ENCODE measurements around the gene POC5.
"Not testable (repeated sequence)": the region's sequence is repeated elsewhere in the genome, so short reads cannot be mapped to it uniquely, and the experiment has no call there.

The POC5 gene

DNA sequence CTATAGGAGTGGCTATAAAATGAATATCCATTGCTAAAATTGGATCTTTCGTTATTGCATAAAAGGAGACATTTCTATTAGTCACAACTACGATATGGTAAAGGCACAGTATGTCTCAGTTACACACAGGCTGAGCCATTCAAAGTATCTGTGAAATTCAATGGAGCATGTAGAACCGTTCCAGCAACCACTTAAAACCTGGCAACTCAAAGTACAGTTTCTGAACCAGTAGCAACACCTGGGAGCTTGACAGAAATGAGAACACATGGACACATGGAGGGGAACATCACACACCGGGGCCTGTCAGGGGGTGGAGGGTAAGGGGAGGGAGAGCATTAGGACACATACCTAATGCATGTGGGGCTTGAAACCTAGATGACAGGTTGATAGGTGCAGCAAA lies 15.4 kb downstream of the POC5 start:
- no peak for DNase-seq

DNA sequence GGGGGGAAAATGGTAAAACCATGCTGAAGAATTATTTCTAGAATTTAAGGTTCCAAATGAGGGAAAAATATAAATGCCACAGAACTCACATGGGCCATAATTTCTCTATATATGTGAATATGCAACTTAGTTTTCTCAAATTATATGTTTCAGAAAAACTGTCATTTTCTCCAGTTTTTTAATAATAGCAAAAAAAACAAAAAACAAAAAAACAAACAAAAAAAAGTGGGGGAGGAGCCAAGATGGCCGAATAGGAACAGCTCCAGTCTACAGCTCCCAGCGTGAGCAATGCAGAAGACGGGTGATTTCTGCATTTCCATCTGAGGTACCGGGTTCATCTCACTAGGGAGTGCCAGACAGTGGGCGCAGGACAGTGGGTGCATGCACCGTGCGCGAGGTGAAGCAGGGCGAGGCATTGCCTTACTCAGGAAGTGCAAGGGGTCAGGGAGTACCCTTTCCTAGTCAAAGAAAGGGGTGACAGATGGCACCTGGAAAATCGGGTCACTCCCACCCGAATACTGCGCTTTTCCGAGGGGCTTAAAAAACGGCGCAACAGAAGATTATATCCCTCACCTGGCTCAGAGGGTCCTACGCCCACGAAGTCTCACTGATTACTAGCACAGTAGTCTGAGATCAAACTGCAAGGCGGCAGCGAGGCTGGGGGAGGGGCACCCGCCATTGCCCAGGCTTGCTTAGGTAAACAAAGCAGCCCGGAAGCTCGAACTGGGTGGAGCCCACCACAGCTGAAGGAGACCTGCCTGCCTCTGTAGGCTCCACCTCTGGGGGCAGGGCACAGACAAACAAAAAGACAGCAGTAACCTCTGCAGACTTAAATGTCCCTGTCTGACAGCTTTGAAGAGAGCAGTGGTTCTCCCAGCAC lies 21.5 kb downstream of the POC5 start:
- DNase-seq, result not testable (repeated sequence)

DNA sequence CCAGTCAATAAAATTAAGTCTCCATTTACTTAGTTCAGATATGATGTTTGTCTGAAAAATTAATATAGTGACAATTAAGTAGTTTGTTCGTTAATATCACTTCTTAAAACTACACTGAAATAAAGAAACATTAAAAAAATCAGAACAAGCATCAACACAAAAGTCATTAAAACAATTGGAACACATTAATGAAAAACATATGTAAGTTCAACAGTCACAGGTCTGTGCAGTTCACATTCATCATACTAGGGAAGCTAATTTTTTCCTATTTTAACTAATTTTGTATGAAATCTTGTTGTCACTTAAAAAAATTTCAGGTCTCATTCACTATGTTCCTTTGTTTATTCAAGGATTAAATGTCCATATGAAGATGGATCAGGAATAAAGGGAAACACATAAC lies 22.5 kb downstream of the POC5 start:
- DNase-seq, result no peak

DNA sequence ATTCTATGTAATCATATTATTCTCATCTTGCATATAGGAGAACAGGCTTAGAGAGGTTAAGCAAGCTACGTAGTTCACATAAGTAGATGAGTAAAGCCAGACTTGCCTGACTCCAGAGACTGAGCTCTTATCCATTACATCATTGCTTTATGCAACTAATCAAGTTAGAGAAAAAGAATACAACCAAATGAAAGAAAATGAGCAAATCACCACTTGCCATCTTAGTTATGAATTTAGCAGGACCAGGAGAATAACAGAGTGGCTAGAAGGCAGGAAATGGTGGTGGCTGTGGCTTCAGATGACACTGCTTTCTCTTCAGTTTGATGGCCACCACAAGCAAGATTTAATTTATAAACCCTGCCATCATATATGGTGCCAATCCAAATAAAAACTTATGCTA lies 26.6 kb downstream of the POC5 start:
- DNase-seq, result no peak

DNA sequence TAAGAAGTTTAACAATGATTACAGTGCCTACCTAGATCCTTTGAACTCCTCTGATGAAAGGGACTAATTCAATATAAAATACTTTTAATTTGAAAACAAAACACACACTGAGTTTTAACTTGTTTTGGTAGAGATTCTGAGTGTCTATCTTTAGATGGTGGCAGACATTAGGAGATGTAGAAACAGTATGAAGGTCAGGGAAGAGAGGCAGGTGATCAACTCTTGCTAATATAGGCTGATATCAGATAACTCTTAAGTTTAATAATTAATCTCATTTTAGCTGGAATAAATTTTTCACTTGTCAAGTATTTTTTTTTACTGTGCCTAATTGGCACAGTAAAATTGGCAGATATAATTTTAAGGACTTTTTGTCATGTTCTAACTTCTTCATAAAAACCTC lies 30.8 kb downstream of the POC5 start:
- DNase-seq, result no peak

DNA sequence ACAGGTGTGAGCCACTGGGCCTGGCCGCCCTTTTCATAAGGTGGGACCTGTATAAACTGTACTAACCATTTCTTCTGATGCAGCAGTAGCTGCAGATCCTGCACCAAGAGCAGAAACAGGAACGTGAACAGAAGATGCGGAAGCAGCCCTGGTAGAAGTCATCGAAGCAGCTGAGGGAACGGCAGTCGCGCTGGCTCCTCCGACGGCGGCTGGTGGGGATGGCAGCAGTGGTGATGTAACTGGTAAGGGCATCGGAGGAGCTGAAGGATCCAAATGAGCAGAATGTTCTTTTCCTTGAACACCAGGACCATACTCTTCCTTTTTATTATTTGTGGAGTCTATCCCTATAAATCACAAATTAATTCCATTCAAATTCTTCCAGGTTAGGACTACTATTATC lies 32.1 kb downstream of the POC5 start:
- no peak for DNase-seq

DNA sequence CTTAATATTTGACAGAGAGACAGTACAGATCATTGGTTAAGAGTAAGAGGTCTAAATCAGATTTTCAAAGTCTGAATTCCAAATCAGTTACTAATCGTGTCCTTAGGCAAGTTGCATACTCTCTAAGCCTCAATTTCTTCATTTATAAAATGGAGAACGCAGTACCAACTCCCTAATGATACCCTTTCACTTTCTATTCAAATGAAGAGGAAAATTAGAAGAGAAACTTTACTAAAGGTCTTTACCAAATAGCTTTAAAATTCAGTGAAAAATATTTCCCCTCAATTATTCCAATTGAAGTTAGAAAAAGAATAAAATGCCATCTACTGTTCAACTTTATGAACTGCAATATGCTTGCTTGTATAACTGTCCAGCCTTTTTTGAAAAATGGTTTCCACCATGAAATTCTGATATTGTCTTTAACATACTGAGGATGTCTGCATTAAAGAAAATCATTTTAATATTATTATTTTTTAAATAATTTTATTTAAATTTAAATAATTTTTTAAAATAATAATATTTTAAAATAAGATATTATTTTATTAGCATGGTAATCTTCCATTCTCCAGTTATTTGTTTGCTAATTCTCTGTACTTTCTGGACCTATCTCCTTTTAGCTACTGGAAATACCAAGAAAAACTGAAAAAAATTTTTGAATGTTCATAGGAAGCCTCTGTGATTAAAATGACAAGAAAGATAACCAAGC lies 36.0 kb downstream of the POC5 start:
- DNase-seq, result peak; percentile 51

DNA sequence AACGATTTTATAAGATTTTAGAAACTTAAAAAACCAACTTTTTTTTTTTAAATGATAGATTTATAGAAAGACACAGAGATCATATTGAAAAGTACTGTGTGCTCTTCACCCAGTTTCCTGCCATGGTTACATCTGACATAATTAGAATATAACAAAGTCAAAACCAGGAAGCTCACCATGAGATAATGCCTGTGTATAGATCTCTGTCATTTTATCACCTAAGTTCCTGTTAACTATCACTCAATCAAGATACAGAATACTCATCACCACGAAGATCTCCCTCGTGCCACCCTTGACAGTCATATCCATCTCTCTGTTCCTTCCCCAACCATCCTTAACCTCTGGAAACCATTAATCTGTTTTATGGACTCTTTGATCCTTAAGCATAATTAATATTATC lies 39.1 kb downstream of the POC5 start:
- DNase-seq, result peak; percentile 32

DNA sequence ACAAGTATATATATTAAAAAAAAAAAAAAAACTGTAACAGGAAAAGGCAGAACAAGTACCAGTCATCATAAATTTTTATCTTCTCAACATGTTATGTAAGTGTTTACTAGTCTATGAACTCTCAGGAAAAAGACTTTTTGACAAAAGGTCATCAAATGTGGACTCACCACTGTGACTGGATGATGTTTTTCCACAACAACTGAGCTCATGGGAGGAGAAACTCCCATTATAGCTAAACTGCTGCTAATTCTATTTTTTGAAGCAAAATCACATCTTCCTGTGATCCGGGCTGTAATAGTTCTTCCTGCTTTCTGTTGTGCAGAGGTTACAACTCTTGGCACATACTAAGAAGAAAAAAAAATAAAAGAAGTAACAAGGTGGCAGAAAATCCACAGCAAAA lies 39.6 kb downstream of the POC5 start:
- DNase-seq, result peak; percentile 13

DNA sequence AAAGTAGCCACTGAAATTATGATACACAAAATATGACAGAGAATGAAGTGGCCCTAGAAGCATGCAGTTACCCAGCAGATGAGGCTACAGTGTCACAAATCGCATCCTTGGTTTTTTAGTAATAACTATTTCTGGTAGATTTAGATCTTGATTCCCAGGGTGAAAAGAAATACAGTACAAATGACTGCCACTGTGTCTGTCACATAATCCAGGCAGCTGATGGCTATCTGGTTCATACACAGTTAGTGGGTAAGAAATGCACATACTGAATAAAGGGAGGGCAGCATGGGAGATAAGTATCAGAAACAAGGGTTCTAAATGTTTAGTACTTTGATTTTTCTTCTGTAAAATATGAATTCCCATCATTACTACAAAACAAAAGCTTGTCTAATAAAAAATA lies 41.5 kb downstream of the POC5 start:
- DNase-seq, result no peak

DNA sequence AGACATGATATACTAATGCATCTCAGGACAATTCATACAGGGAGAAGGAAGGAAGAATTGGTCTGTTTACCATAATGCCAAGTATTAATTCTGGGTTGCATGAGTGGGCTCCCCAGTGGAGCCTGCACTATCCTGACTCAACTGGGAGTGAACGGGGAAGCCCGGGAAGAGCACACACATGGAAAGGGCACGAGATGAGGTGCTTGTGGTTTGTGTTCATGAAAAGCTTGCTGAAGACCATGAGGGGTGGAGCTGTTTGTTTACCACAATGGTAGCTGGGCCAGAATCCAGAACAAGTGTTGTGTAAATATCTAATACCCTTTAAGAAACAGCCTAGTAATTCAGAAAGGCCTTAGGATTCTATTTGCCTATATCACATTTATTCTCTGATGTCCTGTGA lies 44.6 kb downstream of the POC5 start:
- no peak for DNase-seq

DNA sequence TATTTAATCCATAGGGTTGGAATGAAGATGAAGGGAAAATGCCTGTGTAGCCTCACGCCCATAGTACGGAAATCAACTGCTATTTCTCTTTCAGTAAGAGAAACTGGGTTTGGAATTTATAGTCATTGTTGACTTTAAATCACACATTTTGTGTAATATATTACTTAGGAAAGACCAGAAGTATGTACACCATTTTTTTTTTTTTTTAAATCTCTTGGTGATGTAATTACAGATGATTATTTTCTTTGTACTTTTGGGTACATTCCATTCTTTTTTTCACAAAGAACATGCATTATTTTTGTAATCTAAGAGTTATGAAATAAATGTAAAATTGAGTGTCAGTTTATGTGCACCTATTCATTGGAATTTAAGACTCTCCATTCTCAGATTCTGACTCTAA lies 45.7 kb downstream of the POC5 start:
- no peak for DNase-seq

DNA sequence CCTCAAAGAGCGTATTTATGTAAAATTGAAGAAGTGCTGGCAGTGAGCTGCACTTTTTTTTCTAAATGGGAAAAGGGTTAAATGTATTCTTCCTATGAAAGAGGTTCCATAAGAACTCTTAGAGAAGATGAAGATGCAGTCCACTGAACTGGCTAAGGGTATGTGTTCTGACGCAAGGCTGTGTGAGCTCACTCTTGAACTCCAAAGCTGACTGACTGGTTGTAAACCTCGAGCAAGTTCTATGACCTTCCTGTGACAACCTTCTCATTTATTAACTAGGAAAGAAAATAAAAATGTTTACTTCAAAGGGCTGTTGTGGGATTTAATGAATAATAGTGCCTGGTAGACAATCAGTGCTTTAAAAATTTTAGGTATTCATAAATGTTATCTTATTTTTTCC lies 46.7 kb downstream of the POC5 start:
- DNase-seq, result no peak

DNA sequence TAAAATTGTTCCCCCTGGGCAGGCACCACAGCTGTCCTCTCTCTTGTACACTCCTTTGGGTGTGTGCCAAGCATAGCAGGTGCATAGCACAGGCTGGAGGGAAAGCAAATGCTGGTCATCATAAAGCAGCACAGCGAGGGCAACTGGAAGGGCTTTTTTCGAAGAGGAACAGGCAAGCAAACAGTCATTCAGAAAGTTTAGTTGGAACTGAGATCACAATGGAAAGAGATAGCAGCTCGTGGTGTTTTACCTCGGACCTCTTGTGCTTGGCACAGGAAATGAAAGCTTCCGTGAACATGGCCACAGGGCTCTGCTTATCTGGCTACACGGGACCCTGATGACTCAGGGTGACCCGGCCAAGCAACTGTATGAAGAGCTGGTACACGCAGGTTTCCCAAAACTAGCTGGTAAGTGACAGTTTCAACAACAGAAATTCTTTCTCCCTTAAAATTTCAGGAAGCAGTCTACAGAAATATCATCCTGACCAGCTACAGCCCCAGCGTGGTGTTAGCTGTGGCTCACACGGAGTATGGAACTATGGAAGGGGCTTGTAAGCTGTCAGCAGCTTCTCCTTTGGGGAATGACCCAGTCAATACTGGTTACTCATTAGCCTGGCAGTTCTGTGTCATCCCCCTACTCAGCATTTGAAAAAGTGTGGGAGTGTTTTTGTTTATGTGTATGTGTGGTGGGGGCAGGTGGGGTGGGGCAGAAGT lies 48.1 kb downstream of the POC5 start:
- peak; percentile 44 for DNase-seq

DNA sequence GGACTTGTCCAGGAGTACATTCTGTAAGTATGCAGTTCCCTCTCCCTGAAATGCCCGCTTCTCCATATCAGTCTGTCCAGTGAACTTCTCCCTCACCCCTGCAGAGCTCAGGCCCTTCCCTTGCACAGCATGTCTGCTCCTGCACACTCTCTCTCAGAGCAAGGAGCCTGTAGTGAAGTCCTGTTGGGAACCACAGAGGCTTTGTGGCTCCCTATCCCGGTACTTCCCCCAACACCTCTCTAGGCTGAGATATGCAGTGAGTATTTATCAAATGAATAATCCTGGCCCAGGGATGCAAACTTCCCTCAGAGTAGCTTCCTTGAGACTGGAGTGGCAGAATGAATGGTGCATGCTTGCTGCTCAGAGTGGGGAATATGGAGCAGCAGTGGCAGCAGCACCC lies 48.8 kb downstream of the POC5 start:
- DNase-seq, result no peak

DNA sequence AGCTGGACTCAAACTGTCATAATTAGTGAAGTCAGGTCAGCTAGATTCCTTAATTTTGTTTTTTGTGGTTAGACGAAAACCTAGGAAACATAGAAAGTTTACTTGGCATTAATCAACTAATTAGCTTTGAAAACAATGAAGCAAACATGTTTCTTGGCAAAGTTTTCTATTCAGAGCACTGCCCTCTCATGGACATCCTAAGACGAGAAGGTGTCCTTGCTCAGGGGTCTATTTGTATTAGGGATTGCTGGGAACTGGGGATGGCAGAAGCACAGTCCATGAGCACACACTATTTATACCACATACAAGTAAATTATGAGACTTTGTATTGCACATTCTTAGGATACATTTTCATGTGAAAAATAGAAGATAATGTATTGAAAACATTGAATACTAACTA lies 49.7 kb downstream of the POC5 start:
- no peak for DNase-seq

DNA sequence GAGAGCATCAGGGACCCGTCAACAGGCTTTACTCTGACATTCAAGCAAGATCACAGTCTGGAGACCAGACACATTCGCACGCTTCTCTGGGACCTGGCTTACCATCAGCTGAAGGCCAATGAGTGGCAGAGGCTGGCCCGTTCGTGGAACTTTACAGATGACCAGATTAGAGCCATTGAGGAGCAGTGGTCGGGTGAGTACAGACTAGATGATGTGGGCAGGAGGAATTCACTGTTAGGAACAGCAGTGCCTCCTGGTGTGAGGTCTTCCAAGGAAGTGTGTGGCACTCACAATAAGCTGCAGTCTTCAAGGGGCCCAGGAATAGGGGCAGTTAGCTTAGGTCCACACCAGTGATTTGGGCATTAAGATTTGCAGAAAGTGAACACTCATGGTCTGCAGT lies 50.4 kb downstream of the POC5 start:
- DNase-seq, result no peak

DNA sequence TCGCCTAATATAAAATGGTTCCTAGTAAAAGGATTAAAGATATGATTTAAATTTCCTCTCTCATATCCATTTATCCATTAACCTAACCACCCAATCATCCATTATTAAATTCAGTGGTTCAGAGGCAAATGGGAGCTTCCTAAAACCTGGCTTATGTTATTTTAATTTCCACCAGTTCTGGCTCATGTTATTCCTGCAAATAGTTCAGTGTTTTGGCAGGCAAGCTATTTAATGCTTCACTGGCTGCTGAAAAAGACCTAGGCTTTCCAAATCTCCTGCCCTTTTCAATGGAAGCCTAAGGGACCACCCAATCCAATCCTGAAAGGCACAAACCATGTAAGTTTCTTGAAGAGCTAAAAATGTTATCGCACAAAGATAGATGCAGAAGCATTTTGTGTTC lies 52.3 kb downstream of the POC5 start:
- DNase-seq, result no peak

DNA sequence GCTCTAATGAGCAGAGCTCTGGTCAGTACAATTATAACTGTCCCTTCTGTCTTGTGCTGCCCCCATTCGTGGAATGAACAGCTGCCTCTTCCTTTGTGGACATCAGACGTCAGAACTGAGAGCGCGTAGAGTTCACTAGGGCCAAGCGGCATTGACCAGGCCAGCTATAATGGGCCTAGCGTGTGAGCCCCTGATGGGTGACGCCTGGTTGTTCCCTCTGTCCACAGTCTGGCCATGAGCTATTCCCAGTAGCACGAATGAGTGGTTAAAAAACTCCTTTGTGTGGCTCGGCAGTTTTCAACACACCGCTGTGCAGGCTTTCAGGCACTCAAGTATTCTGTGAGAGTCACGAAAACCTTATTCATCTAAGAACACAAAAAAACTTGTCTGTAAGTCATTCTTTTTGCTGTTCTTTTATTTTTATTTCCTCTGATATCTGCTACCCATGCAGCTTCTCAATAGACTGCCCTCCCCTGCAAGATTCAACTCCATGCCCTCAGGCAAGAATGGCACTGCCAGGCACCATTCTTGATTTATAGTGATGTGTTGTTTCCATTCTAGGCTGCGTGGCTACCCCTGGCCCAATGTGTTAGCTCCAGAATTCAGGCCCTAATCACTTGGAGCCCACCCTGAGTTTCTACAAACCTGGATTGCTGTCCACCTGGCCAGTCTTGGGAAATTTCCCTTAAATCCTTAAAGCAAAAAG lies 53.5 kb downstream of the POC5 start:
- DNase-seq, result no peak

DNA sequence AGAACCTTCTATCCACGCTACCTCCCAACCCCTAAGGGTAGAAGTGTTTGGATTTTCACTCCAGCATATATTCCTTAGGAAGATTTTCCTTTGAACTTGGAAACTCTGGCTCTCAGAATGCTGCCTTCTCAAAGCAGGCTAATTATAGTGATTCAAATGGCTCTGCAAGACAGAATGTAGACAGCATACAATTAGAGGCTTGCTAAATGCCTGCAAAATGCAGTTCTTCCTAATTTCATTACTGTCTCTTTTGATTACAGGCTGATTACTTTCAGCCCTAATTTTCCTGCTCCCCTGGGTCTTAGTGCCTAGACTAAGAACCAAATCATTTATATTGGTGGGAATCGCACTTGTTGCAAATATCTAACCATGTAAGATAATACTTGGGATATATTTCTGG lies 55.2 kb downstream of the POC5 start:
- DNase-seq, result no peak

DNA sequence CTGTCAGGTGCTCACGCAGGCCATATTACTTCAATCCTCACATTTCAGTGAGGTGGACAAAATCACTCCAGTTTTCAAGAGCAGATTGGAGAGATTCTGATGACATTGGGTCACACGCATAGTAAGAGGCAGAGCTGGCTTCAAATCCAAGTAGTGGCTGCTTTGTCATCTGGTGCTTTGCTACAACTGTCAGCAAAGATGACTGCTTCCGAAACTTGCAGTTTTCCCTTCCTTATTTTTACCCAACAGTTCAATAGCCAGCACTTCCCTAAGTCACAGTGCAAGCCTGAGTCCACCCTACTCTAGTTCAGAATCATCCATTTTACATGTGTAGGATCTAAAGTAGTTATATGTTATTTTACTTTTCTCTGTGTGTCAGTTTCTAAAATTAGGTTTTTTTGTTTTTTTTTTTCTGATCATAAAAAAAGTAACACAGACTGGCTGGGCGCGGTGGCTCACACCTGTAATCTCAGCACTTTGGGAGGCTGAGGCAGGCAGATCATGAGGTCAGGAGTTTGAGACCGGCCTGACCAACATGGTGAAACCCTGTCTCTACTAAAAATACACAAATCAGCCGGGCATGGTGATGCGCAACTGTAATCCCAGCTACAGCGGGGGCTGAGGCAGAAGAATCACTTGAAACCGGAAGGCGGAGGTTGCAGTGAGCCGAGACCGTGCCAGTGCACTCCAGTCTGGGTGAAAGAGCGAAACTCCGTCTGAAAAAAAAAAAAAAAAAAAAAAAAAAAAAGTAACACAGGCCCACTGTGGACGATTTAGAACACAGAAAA lies 56.4 kb downstream of the POC5 start:
- DNase-seq, result no peak

DNA sequence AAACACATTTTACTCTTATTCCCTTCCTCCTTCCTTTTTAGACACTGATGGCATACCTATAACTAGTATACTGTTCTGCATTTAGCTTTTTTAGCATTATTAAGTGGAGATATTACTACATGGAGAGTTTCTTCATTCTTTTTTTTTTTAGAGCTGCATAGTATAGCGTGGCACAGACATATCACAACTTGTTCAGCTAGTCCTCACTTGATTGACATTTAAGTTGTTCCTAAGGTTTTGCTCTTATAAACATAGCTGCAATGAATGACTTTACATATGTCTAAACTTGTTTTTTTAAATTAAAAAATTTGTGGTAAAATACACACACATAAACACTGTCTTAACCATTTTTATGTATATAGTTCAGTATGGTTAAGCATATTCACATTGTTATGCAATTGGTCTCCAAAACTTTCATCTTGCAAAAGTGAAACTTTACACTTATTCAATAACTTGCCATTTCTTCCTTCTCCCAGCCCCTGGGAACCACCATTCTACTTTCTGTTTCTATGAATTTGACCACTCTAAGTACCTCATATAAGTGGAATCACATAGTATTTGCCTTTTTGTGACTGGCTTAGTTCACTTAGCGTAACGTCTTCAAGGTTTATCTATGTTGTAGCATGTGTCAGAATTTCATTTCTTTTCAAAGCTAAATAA lies 57.3 kb downstream of the POC5 start:
- no peak for DNase-seq
